Activated CD4-positive, CD25-positive, alpha-beta regulatory T cell treated with anti-CD3 and anti-CD28 coated beads, Interleukin-2, amount 50 U/mL, for 72 hours (primary cell): Measurements from ENCODE around the gene SCT.

ENCODE experiments used
- DNase-seq: peaks from one replicate; pipeline ENCODE4 v3.0.0; 2021

SCT gene

GRCh38 chr11:581342-581741 is 45.6 kb downstream of the SCT start:
- no peak for DNase-seq

- no peak for DNase-seq
Measured at GRCh38 chr11:579830-580601, 47.0 kb downstream of the SCT start.

GRCh38 chr11:578276-579035 is 48.5 kb downstream of the SCT start:
- DNase-seq, result no peak

- DNase-seq, result no peak
Measured at GRCh38 chr11:577611-577894, 49.4 kb downstream of the SCT start.

GRCh38 chr11:576811-577610 is 50.0 kb downstream of the SCT start:
- DNase-seq, result no peak
